ENCODE results near the gene C1QTNF4.
"Not testable (repeated sequence)": the region's sequence is repeated elsewhere in the genome, so short reads cannot be mapped to it uniquely, and the experiment has no call there.

The C1QTNF4 gene

DNA sequence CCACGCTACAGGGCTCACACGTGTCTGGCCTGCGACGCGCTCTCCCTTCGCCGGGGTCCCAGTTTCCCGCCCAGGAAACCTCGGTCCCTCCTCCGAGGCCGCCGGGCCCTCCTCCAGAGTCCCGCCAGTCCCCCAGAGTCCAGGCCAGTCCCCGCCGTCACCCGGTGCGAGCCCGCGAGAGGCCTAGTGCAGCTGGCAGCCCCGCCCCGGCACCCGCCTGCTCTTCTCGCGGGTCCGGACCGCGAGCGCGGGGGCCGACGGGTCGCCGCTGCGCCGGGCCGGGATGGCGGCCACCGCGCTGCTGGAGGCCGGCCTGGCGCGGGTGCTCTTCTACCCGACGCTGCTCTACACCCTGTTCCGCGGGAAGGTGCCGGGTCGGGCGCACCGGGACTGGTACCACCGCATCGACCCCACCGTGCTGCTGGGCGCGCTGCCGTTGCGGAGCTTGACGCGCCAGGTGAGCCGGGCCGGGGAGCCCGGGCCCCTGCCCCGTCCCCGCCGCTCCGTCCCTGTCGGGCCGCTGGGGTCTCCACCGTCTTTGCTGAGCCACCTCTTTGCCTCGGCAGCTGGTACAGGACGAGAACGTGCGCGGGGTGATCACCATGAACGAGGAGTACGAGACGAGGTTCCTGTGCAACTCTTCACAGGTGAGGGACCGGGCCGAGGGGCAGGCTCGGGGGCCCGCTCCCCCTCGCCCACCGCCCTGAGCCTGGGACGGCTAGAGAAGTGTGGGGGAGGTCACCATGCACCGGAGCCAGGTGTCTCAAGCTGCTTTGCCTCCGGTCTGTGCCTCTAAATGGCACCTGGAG lies 28.7 kb downstream of the C1QTNF4 start, which contains the start of gene PTPMT1:
TSS of gene PTPMT1 (plus strand) at position 260 of the 809 bp plus-strand sequence. CDS start at position 284, 24 bp downstream.
- DNase-seq: peak in 1 of 2 experiments; percentile 79

DNA sequence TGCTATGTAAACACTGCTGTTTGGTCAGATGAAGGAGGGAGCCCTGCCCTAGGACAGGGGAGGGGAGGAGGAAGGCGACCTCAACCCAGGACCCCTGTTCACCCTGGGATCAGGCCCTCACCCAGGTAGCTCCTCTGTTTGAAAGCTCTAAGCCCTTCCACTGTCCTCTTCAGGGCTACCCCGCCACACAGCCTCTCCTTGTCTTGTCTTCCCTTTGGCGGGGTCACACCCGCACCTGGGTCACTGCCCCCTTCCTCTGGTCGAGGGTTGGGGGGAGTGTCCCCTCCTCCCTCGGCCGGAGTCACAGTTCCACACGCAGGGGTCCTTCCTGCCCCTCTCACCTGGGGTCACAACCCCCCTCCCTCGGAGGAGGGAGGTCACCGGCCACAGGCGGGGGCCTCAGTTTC lies 29.3 kb downstream of the C1QTNF4 start:
- DNase-seq: no peak

DNA sequence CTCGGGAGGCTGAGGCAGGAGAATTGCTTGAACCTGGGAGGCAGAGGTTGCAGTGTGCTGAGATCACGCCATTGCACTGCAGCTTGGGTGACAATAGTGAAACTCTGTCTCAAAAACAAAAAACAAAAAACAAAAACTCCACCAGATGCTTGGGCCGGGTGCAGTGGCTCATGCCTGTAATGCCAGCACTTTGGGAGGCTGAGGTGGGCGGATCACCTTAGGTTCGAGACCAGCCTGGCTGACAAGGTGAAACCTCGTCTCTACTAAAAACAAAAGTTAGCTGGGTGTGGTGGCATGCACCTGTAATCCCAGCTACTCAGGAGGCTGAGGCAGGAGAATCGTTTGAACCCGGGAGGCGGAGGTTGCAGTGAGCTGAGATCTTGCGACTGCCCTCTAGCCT lies 29.8 kb downstream of the C1QTNF4 start:
- DNase-seq: not testable (repeated sequence)

GRCh38 chr11:47562393-47562792 lies 31.8 kb downstream of the C1QTNF4 start:
- DNase-seq: not testable (repeated sequence)

DNA sequence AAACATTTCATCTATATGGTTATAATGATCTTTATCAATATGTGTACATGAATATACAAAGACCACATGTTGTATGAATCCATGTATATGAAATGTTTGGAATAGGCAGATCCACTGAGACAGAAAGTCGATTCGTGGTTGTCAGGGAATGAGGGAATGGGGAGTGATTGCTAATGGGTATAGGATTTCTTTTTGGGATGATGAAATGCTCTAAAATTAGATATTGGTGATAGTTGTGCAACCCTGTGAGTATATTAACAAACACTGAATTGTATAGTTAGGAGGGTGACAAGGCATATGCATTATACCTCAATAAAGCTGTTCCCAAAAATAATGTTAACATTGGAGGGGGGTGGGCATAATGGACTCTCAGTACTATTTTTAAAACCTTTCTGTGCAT lies 33.8 kb downstream of the C1QTNF4 start:
- DNase-seq: no peak

GRCh38 chr11:47558695-47559094 lies 35.5 kb downstream of the C1QTNF4 start:
- DNase-seq: no peak

DNA sequence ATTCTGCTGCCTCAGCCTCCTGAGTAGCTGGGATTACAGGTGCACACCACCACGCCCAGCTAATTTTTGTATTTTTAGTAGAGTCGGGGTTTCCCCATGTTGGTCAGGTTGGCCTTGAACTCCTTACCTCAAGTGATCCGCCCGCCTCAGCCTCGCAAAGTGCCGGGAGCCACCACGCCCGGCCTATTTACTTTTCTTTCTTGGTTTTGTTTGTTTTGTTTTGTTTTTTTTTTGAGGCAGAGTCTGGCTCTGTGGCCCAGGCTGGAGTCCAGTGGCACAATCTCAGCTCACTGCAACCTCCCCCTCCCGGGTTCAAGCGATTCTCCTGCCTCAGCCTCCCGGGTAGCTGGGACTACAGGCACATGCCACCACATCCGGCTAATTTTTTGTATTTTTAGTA lies 37.2 kb downstream of the C1QTNF4 start:
- DNase-seq: not testable (repeated sequence)

DNA sequence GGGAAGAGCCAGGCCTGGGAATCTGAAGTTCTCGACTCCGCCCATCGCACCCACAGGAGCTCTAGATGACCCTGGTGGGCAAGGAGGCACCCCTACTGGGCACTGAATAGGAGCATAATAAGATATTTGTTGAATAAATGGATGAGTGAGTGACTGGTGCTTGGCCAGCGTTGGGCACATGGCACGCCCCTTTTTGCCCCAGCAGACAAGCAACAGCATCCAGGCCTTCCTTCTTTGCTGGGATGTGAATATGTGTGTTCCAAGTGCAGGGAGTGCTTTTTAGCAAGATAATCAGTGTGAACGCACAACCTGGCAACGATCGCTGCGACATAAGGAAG lies 40.8 kb downstream of the C1QTNF4 start:
- DNase-seq: no peak

GRCh38 chr11:47552566-47553405 lies 41.4 kb downstream of the C1QTNF4 start, which contains the start of gene CELF1:
CELF1 (minus strand) TSS chr11:47553132; CDS start chr11:47499523, 53,609 bp downstream.
- DNase-seq: peak; percentile 85 to 98

- peak; percentile 18 to 30 for DNase-seq
Measured at GRCh38 chr11:47552056-47552565, 42.1 kb downstream of the C1QTNF4 start.

DNA sequence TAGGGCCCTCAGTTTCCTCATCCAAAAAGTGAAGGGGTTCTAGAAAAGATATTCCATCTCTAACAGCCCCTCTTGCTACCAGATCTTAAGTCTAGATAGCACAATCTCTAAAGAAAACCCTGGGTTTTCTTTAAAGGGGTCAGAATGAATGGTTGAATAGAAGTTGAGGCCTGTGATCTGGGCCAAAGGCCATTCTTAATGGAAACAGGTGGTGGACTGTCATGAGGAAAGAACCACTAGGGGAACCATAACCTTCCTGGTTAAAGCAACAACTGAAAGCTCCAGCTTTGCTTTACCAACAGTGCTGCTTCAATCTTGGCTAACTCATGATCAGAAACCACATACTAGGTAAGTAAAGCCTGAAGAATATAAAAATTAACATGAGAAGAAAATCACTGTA lies 43.1 kb downstream of the C1QTNF4 start:
- DNase-seq: peak in 1 of 2 experiments; percentile 16

- no peak for DNase-seq
Measured at GRCh38 chr11:47550288-47551047, 43.7 kb downstream of the C1QTNF4 start.

DNA sequence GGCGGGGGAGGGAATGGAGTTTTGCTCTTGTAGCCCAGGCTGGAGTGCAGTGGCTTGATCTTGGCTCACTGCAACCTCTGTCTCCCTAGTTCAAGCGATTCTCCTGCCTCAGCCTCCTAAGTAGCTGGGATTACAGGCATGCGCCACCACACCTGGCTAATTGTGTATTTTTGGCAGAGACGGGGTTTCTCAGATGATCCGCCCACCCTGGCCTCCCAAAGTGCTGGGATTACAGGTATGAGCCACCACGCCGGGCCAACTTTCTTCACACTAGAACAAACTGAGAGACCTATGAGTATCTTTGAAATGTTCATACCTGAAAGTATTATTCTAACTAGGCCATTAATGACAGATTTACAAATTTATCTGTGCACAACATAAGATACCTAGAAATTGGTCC lies 47.9 kb downstream of the C1QTNF4 start:
- not testable (repeated sequence) for DNase-seq

DNA sequence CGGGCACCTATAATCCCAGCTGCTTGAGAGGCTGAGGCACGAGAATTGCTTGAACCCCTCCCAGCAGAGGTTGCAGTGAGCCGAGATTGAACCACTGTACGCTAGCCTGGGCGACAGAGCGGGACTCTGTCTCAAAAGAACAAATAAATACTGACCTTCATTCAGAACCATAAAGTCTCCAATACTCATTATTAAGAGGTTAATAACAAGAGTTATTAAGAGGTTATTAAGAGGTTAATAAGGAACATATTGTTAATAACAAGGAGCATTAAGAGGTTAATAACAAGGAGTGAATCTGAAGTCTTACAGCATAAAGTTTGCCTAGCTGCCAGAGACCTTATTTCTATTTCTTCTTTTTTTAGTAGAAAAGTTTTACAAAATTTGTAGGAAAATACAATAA lies 48.9 kb downstream of the C1QTNF4 start:
- no peak for DNase-seq

DNA sequence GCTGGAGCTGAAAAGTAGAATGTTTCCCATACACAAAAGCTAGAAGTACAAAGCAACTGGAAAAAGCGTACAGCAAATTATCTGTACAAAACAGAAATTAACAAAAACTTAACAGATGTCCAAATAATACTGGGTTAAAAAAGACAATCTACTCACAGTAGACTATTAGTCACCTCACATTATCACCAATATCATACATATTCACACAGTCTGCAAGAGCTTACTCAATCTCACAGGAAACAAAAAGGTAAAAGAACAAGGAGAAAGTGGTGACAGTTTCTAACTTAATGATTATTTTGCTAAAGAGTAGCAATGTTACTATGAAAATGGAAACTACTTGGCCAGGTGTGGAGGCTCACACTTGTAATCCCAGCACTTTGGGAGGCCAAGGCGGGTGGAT lies 53.1 kb downstream of the C1QTNF4 start:
- DNase-seq: no peak

DNA sequence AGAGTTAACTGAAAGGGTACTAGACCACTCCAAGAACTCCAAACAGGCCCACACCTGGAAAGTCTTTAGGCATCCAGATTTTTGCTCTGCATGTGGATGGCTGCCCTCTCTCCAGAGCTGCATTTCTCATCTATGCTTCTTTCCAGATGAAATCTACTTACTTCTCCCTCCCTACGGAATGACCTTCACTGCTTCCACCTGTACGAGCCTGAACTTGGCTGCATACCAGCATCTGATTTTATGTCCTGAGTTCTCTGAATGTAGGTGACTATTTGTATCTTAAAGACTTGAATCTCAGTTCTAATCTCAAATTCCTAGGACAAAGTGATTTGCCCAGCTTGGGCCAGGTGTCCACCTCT lies 54.6 kb downstream of the C1QTNF4 start:
- no peak for DNase-seq
